PFSK-1 (cell line): ENCODE results near the gene LRBA.

ENCODE experiments used
- POLR2AphosphoS5 ChIP-seq: IDR thresholded peaks from 2 replicates; pipeline ENCODE4 v1.6.1; 2012; ENCODE audit warnings: low read depth, mild to moderate bottlenecking, control low read depth, low read length, moderate library complexity
- TAF1 ChIP-seq: IDR thresholded peaks from 2 replicates; pipeline ENCODE4 v1.6.1; 2012; ENCODE audit warnings: low read length, control low read depth, borderline replicate concordance; ENCODE audit not compliant: insufficient read depth

- TF ChIP-seq TAF1 (no peak), POLR2AphosphoS5 (no peak)
Observed at GRCh38 chr4:150224896-150225591, 790.0 kb downstream of the LRBA start.
